Measurements from ENCODE around the gene UHRF1. TPM values are rescaled to one million over a fixed set of nuclear protein-coding genes. Genes with fewer than 3 reads are reported as not detected.

Gene UHRF1
- total and polyA plus RNA-seq, 2 of the 13 experiments (the other 11 are each of a cell fraction or from before 2014, with no cell fraction given) = 6.8 to 78.4 TPM

DNA sequence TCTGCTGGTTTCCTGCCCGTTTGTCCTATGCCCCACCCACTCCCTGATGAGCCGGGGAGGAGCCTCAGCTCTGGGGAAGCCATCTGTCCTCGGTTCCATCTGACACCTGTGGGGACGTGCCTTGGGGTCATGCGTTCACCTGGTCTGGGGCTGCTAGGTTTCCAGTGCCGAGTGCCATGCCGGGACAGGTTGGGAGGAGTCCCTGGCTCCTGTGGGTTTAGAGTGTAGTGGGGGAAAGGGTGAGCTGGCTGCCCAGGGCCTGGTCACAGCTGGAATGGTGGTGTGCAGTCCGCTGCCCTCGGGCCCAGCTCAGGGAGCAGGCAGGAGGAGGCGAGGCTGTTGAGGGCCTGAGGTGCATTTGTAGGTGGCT lies 62.1 kb downstream of the UHRF1 start (continued):
- TF ChIP-seq, protein P1, sequence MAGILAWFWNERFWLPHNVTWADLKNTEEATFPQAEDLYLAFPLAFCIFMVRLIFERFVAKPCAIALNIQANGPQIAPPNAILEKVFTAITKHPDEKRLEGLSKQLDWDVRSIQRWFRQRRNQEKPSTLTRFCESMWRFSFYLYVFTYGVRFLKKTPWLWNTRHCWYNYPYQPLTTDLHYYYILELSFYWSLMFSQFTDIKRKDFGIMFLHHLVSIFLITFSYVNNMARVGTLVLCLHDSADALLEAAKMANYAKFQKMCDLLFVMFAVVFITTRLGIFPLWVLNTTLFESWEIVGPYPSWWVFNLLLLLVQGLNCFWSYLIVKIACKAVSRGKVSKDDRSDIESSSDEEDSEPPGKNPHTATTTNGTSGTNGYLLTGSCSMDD (CRISPR knock-in tag; IDR thresholded peaks at IDR 0.05) = no peak
- no peak for TF ChIP-seq ZNF329 (CRISPR knock-in tag; IDR thresholded peaks at IDR 0.05; ENCODE audit: low read depth)
- TF ChIP-seq KDM5A (IDR thresholded peaks at IDR 0.05; ENCODE audit: borderline replicate concordance, low read length) = no peak
- TF ChIP-seq ZNF557 (CRISPR knock-in tag; IDR thresholded peaks at IDR 0.05) = no peak
- no peak for TF ChIP-seq ARID2 (CRISPR knock-in tag; IDR thresholded peaks at IDR 0.05; ENCODE audit: borderline replicate concordance)
- TF ChIP-seq, protein P2, sequence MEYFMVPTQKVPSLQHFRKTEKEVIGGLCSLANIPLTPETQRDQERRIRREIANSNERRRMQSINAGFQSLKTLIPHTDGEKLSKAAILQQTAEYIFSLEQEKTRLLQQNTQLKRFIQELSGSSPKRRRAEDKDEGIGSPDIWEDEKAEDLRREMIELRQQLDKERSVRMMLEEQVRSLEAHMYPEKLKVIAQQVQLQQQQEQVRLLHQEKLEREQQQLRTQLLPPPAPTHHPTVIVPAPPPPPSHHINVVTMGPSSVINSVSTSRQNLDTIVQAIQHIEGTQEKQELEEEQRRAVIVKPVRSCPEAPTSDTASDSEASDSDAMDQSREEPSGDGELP (IDR thresholded peaks at IDR 0.05; ENCODE audit: borderline replicate concordance, low read depth) = peak; percentile 66; the same call in 1 of the 2 replicates
- TF ChIP-seq CEBPB (IDR thresholded peaks at IDR 0.05; ENCODE audit: borderline replicate concordance, low read depth, low read length) = no peak
- no peak for TF ChIP-seq NKX3-1 (CRISPR knock-in tag; IDR thresholded peaks at IDR 0.05)
- TF ChIP-seq ZNF121 (CRISPR knock-in tag; IDR thresholded peaks at IDR 0.05) = no peak
- TF ChIP-seq, protein P3, sequence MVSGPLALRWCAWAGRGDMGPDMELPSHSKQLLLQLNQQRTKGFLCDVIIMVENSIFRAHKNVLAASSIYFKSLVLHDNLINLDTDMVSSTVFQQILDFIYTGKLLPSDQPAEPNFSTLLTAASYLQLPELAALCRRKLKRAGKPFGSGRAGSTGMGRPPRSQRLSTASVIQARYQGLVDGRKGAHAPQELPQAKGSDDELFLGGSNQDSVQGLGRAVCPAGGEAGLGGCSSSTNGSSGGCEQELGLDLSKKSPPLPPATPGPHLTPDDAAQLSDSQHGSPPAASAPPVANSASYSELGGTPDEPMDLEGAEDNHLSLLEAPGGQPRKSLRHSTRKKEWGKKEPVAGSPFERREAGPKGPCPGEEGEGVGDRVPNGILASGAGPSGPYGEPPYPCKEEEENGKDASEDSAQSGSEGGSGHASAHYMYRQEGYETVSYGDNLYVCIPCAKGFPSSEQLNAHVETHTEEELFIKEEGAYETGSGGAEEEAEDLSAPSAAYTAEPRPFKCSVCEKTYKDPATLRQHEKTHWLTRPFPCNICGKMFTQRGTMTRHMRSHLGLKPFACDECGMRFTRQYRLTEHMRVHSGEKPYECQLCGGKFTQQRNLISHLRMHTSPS (CRISPR knock-in tag; IDR thresholded peaks at IDR 0.05; ENCODE audit: low read depth) = no peak
- no peak for TF ChIP-seq ZNF569 (CRISPR knock-in tag; IDR thresholded peaks at IDR 0.05; ENCODE audit: borderline replicate concordance)
- TF ChIP-seq ATF7 (IDR thresholded peaks at IDR 0.05) = no peak
- TF ChIP-seq ATF7 (CRISPR knock-in tag; IDR thresholded peaks at IDR 0.05) = peak; percentile 47; the same call in 1 of the 2 replicates
- TF ChIP-seq SPEN (CRISPR knock-in tag; IDR thresholded peaks at IDR 0.05; ENCODE audit: low read depth) = 0 out of 2 replicates have a peak, but pooled peaks have one; percentile 47
- TF ChIP-seq ELF3 (CRISPR knock-in tag; IDR thresholded peaks at IDR 0.05) = no peak
- TF ChIP-seq NFKBIZ (CRISPR knock-in tag; IDR thresholded peaks at IDR 0.05) = no peak
- no peak for TF ChIP-seq PAF1 (CRISPR knock-in tag; IDR thresholded peaks at IDR 0.05)
- TF ChIP-seq, protein P4, sequence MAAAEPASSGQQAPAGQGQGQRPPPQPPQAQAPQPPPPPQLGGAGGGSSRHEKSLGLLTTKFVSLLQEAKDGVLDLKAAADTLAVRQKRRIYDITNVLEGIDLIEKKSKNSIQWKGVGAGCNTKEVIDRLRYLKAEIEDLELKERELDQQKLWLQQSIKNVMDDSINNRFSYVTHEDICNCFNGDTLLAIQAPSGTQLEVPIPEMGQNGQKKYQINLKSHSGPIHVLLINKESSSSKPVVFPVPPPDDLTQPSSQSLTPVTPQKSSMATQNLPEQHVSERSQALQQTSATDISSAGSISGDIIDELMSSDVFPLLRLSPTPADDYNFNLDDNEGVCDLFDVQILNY (CRISPR knock-in tag; conservative IDR thresholded peaks at IDR 0.05) = no peak
- no peak for TF ChIP-seq CCAR2 (optimal IDR thresholded peaks at IDR 0.05; ENCODE audit: low read depth, low read length)
- TF ChIP-seq RFX3 (CRISPR knock-in tag; IDR thresholded peaks at IDR 0.05) = no peak
- no peak for TF ChIP-seq CHCHD3 (CRISPR knock-in tag; IDR thresholded peaks at IDR 0.05)
- TF ChIP-seq HMG20A (CRISPR knock-in tag; IDR thresholded peaks at IDR 0.05; ENCODE audit: borderline replicate concordance) = no peak
- TF ChIP-seq, protein P5, sequence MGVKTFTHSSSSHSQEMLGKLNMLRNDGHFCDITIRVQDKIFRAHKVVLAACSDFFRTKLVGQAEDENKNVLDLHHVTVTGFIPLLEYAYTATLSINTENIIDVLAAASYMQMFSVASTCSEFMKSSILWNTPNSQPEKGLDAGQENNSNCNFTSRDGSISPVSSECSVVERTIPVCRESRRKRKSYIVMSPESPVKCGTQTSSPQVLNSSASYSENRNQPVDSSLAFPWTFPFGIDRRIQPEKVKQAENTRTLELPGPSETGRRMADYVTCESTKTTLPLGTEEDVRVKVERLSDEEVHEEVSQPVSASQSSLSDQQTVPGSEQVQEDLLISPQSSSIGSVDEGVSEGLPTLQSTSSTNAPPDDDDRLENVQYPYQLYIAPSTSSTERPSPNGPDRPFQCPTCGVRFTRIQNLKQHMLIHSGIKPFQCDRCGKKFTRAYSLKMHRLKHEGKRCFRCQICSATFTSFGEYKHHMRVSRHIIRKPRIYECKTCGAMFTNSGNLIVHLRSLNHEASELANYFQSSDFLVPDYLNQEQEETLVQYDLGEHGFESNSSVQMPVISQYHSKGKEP (CRISPR knock-in tag; IDR thresholded peaks at IDR 0.05) = no peak
- TF ChIP-seq FOXP1 (IDR thresholded peaks at IDR 0.05) = no peak
- no peak for TF ChIP-seq FOXP1 (CRISPR knock-in tag; IDR thresholded peaks at IDR 0.05)
- TF ChIP-seq, protein P6, sequence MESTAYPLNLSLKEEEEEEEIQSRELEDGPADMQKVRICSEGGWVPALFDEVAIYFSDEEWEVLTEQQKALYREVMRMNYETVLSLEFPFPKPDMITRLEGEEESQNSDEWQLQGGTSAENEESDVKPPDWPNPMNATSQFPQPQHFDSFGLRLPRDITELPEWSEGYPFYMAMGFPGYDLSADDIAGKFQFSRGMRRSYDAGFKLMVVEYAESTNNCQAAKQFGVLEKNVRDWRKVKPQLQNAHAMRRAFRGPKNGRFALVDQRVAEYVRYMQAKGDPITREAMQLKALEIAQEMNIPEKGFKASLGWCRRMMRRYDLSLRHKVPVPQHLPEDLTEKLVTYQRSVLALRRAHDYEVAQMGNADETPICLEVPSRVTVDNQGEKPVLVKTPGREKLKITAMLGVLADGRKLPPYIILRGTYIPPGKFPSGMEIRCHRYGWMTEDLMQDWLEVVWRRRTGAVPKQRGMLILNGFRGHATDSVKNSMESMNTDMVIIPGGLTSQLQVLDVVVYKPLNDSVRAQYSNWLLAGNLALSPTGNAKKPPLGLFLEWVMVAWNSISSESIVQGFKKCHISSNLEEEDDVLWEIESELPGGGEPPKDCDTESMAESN (CRISPR knock-in tag; conservative IDR thresholded peaks at IDR 0.05) = no peak
